HL-60 (cell line): Measurements from ENCODE around the gene HID1.

Experiments used
- DNase-seq, 2 experiments: peaks; one replicate each; pipeline ENCODE4 v3.0.0-alpha.2; 2010 to 2020; ENCODE audit warnings: low read depth in 1 of 2, low spot score in 1 of 2
- H3K27ac ChIP-seq: fragments of 250-450 bp; sonication (Bioruptor Pico); replicated peaks from 2 replicates; pipeline ENCODE4 v1.5.1; 2020; ENCODE audit warnings: mild to moderate bottlenecking, moderate library complexity
- H3K27me3 ChIP-seq: fragments of 250-450 bp; sonication (Bioruptor Pico); 2 replicates; pipeline ENCODE4 v1.5.1; 2021; ENCODE audit warnings: mild to moderate bottlenecking, moderate library complexity; ENCODE audit not compliant: insufficient read depth, poor library complexity, severe bottlenecking
- H3K4me3 ChIP-seq: replicated peaks from 2 replicates; pipeline ENCODE4 v1.5.1; 2011; ENCODE audit warnings: mild to moderate bottlenecking, control low read depth, low read length; ENCODE audit not compliant: insufficient read depth
- GABPA ChIP-seq: IDR thresholded peaks from 2 replicates; pipeline ENCODE4 v1.6.1; 2012; ENCODE audit warnings: low read depth
- POLR2AphosphoS5 ChIP-seq: IDR thresholded peaks from 2 replicates; pipeline ENCODE4 v1.6.1; 2012; ENCODE audit warnings: low read depth
- SPI1 ChIP-seq: IDR thresholded peaks from 2 replicates; pipeline ENCODE4 v1.6.1; 2012; ENCODE audit warnings: low read depth, mild to moderate bottlenecking, borderline replicate concordance
- TF ChIP-seq, protein P1 (sequence below): IDR thresholded peaks from one replicate; pipeline ENCODE4 v1.5.1; 2011; ENCODE audit warnings: low read length, control low read depth, inconsistent platforms; ENCODE audit not compliant: insufficient read depth
- TF ChIP-seq, protein P2 (sequence below): IDR thresholded peaks from 2 replicates; pipeline ENCODE4 v1.6.1; 2012; ENCODE audit warnings: low read depth; ENCODE audit not compliant: insufficient replicate concordance

Gene HID1

DNA sequence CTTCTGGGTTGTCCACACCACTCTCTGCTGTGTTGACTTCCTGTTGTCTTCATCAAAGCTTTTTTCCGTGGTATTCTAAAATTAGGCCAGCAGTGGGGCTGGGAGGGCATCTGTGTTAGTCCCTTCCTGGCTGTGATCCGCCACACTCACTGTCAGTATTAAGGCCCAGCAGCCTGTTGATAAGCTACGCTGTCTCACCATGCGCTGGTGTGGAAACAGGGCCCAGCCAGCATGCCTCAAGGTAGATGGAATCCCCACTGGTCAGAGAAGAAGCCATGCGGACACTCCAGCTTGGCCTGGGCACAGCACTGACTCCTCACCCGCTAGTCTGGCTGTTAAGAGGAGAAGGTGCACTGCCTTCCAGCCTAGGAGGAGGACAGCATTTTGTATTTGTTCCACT lies 26.2 kb upstream of the HID1 start:
- Histone ChIP-seq H3K27me3 (no peaks in the 10 kb centered on the region), H3K4me3 (no peak overlapping the region), H3K27ac (no peak overlapping the region)
- no peak for DNase-seq
- no peak for TF ChIP-seq GABPA
- TF ChIP-seq SPI1, result no peak
- TF ChIP-seq, protein P1, sequence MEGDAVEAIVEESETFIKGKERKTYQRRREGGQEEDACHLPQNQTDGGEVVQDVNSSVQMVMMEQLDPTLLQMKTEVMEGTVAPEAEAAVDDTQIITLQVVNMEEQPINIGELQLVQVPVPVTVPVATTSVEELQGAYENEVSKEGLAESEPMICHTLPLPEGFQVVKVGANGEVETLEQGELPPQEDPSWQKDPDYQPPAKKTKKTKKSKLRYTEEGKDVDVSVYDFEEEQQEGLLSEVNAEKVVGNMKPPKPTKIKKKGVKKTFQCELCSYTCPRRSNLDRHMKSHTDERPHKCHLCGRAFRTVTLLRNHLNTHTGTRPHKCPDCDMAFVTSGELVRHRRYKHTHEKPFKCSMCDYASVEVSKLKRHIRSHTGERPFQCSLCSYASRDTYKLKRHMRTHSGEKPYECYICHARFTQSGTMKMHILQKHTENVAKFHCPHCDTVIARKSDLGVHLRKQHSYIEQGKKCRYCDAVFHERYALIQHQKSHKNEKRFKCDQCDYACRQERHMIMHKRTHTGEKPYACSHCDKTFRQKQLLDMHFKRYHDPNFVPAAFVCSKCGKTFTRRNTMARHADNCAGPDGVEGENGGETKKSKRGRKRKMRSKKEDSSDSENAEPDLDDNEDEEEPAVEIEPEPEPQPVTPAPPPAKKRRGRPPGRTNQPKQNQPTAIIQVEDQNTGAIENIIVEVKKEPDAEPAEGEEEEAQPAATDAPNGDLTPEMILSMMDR, result no peak
- TF ChIP-seq POLR2AphosphoS5, result no peak
- TF ChIP-seq, protein P2, sequence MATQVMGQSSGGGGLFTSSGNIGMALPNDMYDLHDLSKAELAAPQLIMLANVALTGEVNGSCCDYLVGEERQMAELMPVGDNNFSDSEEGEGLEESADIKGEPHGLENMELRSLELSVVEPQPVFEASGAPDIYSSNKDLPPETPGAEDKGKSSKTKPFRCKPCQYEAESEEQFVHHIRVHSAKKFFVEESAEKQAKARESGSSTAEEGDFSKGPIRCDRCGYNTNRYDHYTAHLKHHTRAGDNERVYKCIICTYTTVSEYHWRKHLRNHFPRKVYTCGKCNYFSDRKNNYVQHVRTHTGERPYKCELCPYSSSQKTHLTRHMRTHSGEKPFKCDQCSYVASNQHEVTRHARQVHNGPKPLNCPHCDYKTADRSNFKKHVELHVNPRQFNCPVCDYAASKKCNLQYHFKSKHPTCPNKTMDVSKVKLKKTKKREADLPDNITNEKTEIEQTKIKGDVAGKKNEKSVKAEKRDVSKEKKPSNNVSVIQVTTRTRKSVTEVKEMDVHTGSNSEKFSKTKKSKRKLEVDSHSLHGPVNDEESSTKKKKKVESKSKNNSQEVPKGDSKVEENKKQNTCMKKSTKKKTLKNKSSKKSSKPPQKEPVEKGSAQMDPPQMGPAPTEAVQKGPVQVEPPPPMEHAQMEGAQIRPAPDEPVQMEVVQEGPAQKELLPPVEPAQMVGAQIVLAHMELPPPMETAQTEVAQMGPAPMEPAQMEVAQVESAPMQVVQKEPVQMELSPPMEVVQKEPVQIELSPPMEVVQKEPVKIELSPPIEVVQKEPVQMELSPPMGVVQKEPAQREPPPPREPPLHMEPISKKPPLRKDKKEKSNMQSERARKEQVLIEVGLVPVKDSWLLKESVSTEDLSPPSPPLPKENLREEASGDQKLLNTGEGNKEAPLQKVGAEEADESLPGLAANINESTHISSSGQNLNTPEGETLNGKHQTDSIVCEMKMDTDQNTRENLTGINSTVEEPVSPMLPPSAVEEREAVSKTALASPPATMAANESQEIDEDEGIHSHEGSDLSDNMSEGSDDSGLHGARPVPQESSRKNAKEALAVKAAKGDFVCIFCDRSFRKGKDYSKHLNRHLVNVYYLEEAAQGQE, result no peak

DNA sequence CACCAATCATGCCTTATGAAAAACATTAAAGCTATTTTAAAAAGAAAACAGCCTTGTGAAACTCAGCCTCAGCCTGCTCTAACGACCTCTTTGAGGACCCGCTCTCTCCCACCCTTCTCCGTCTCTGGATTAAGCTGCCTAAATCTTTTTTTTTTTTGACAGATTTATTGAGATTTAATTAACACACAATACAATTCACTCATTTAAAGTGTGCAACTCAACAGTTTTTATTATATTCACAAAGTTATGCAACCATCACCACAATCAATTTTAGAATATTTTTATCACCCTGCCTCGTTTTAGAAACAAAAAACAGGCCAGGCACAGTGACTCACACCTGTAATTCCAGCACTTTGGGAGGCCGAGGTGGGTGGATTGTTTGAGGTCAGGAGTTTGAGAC lies 23.3 kb upstream of the HID1 start:
- Histone ChIP-seq H3K27me3 (no peaks in the 10 kb centered on the region), H3K27ac (no peak overlapping the region), H3K4me3 (no peak overlapping the region)
- TF ChIP-seq, protein P2, result no peak
- no peak for TF ChIP-seq POLR2AphosphoS5
- no peak for TF ChIP-seq GABPA
- TF ChIP-seq, protein P1, result no peak
- TF ChIP-seq SPI1, result no peak
- DNase-seq, result no peak

DNA sequence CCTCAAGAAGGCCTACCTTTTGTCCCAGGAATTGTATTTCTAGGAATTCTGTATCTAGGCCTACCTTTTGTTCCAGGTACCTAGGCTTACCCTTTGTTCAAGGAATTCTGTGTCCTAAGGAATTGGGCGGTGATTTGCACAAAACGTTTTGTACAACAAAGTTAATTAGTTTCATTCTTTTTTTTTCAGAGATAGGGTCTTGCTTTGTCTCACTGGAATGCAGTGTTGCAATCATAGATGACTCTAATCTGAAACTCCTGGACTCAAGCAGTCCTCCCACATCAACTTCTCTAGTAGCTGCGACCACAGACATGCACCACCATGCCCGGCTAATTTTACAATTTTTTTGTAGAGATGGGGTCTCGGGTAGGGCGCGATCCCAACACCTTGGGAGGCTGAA lies 21.9 kb upstream of the HID1 start:
- Histone ChIP-seq H3K4me3 (no peak overlapping the region), H3K27me3 (no peaks in the 10 kb centered on the region), H3K27ac (no peak overlapping the region)
- TF ChIP-seq, protein P1, result no peak
- no peak for TF ChIP-seq SPI1
- TF ChIP-seq GABPA, result no peak
- no peak for TF ChIP-seq POLR2AphosphoS5
- TF ChIP-seq, protein P2, result no peak
- DNase-seq, result no peak
